GM12878 (cell line): ENCODE measurements around the gene GRIK2. TPM values are rescaled to one million over a fixed set of nuclear protein-coding genes. Genes with fewer than 3 reads are reported as not detected.

Experiments
- ATAC-seq: fragments of 200-7000 bp; cut with Tn5 transposase; 3 replicates; pipeline ENCODE4 v1.9.1; 2020; ENCODE audit warnings: mild to moderate bottlenecking, moderate library complexity
- BruUV-seq: library from RNA; stranded (reverse); fragments of 400-500 nt; replicated peaks from 2 replicates; lab custom pipeline; 2021; lab: Mats Ljungman, UMichigan
- CTCF ChIA-PET: fragments of 300-600 bp; sonication (Branson Sonifier 250); formaldehyde crosslinking; extraction: SDS; loops from one replicate; lab custom pipeline; 2021; ENCODE audit warnings: inconsistent platforms; lab: Yijun Ruan, JAX
- POLR2A ChIA-PET: fragments of 350-600 bp; formaldehyde crosslinking; extraction: SDS; loops from one replicate; lab custom pipeline; 2021; ENCODE audit warnings: inconsistent platforms; lab: Charles Lee
- RAD21 ChIA-PET: fragments of 300-600 bp; sonication (Branson Sonifier 250); formaldehyde crosslinking; loops from one replicate; lab custom pipeline; 2023; ENCODE audit warnings: antibody characterized with exemption; ENCODE audit not compliant: unreplicated experiment; lab: Charles Lee
- SMC1A ChIA-PET: fragments of 300-600 bp; sonication (Branson Sonifier 250); formaldehyde crosslinking; loops from one replicate; lab custom pipeline; 2023; ENCODE audit not compliant: unreplicated experiment, uncharacterized antibody; lab: Charles Lee
- DNase-seq: peaks from one replicate; pipeline ENCODE4 v3.0.0-alpha.2; 2011; ENCODE audit warnings: low read depth, low spot score
- FAIRE-seq: peaks from 3 replicates; lab custom pipeline; 2011; peaks lifted over from hg19 to GRCh38; lab: Jason Lieb, UNC
- H2AFZ ChIP-seq: 2 replicates; pipeline ENCODE4 v1.6.0; 2011; ENCODE audit warnings: low read depth, low read length, control low read depth; ENCODE audit not compliant: control insufficient read depth
- H3K27ac ChIP-seq: 2 replicates; pipeline ENCODE4 v1.5.1; 2011; ENCODE audit warnings: control low read depth; ENCODE audit not compliant: control insufficient read depth, insufficient read depth
- H3K27me3 ChIP-seq, 2 experiments: replicated peaks in 1 of 2; 2 replicates each; pipeline versions ENCODE4 v1.6.0 to v1.6.1; 2011; ENCODE audit warnings: low read length in 1 of 2; ENCODE audit not compliant: control insufficient read depth in 2 of 2, insufficient read depth in 2 of 2
- H3K36me3 ChIP-seq, 2 experiments: 2 replicates each; pipeline ENCODE4 v1.5.1; 2011; ENCODE audit warnings: low read length in 1 of 2; ENCODE audit not compliant: control insufficient read depth in 2 of 2, insufficient read depth in 2 of 2
- H3K4me1 ChIP-seq: 2 replicates; pipeline ENCODE4 v1.6.1; 2011; ENCODE audit warnings: mild to moderate bottlenecking, low read length, moderate library complexity, mixed read lengths; ENCODE audit not compliant: control insufficient read depth, insufficient read depth
- H3K4me2 ChIP-seq: 2 replicates; pipeline ENCODE4 v1.6.0; 2011; ENCODE audit warnings: control low read depth; ENCODE audit not compliant: control insufficient read depth, insufficient read depth
- H3K4me3 ChIP-seq: fragments of 200-600 bp; sonication (generic); 2 replicates; pipeline ENCODE4 v1.5.1; 2016
- H3K79me2 ChIP-seq: 2 replicates; pipeline ENCODE4 v1.6.0; 2011; ENCODE audit warnings: low read length; ENCODE audit not compliant: control insufficient read depth, insufficient read depth
- H3K9ac ChIP-seq: 2 replicates; pipeline ENCODE4 v1.8.0; 2011; ENCODE audit warnings: low read length, control low read depth, mixed read lengths; ENCODE audit not compliant: control insufficient read depth, insufficient read depth
- H3K9me3 ChIP-seq: replicated peaks from 3 replicates; pipeline ENCODE4 v1.5.1; 2011; ENCODE audit warnings: mild to moderate bottlenecking, low read length; ENCODE audit not compliant: control insufficient read depth, insufficient read depth
- H4K20me1 ChIP-seq: 2 replicates; pipeline ENCODE4 v1.6.0; 2011; ENCODE audit not compliant: control insufficient read depth, insufficient read depth
- BCLAF1 ChIP-seq: fragments of 450-650 bp; IDR thresholded peaks from 2 replicates; pipeline ENCODE4 v1.6.1; 2017; ENCODE audit warnings: antibody characterized with exemption, mild to moderate bottlenecking, moderate library complexity
- CREB1 ChIP-seq: IDR thresholded peaks from 2 replicates; pipeline ENCODE4 v1.6.1; 2012; ENCODE audit warnings: low read depth, mild to moderate bottlenecking, inconsistent platforms
- EGR1 ChIP-seq, 2 experiments: IDR thresholded peaks; 1 replicate in 1 of 2; 2 replicates in 1 of 2; pipeline ENCODE4 v1.6.1; 2011 to 2012; ENCODE audit warnings: low read depth in 2 of 2, low read length in 2 of 2, borderline replicate concordance in 1 of 2, mild to moderate bottlenecking in 1 of 2, moderate library complexity in 1 of 2
- GABPA ChIP-seq: IDR thresholded peaks from 2 replicates; pipeline ENCODE4 v1.6.1; 2014; ENCODE audit warnings: antibody characterized with exemption, low read depth, mild to moderate bottlenecking, inconsistent platforms
- LARP7 ChIP-seq: fragments of 450-650 bp; IDR thresholded peaks from 2 replicates; pipeline ENCODE4 v1.6.1; 2017; ENCODE audit warnings: mild to moderate bottlenecking
- POLR2AphosphoS2 ChIP-seq: IDR thresholded peaks from 2 replicates; pipeline ENCODE4 v1.6.1; 2011; ENCODE audit warnings: low read depth, mild to moderate bottlenecking, low read length, improper control_type of control experiment, moderate library complexity
- POLR2AphosphoS5 ChIP-seq: IDR thresholded peaks from 2 replicates; pipeline ENCODE4 v1.6.1; 2011; ENCODE audit warnings: mild to moderate bottlenecking, low read length, inconsistent platforms
- PRDM15 ChIP-seq: fragments of 450-650 bp; formaldehyde crosslinking; IDR thresholded peaks from 2 replicates; pipeline ENCODE4 v1.4.0; 2020; ENCODE audit warnings: mild to moderate bottlenecking, moderate library complexity
- RELB ChIP-seq: fragments of 450-650 bp; IDR thresholded peaks from 2 replicates; pipeline ENCODE4 v1.6.1; 2017; ENCODE audit warnings: low read depth, mild to moderate bottlenecking, moderate library complexity
- TAF1 ChIP-seq: IDR thresholded peaks from 2 replicates; pipeline ENCODE4 v1.6.1; 2011; ENCODE audit warnings: mild to moderate bottlenecking, low read depth, low read length, borderline replicate concordance
- ZNF687 ChIP-seq: fragments of 450-650 bp; IDR thresholded peaks from 2 replicates; pipeline ENCODE4 v1.6.1; 2017; ENCODE audit warnings: mild to moderate bottlenecking, moderate library complexity
- WGBS: methylation state at CpG from one replicate; pipeline ENCODE4 v1.1.6; 2016; ENCODE audit warnings: low lambda C conversion rate; ENCODE audit not compliant: insufficient replicate concordance, insufficient coverage; ENCODE audit errors: missing lambda C conversion rate; 5-methylcytosine and 5-hydroxymethylcytosine counted together
- in situ Hi-C: fragments of 300-500 bp; cut with MboI; formaldehyde crosslinking; loops from 9 replicates; pipeline ENCODE4 v1.14.3; 2018; ENCODE audit warnings: mixed read lengths
- intact Hi-C: fragments of 100-400 bp; cut with micrococcal nuclease; formaldehyde crosslinking; loops from one replicate; pipeline ENCODE4 v1.14.2; 2022; ENCODE audit not compliant: unreplicated experiment
- polyA plus RNA-seq, 11 experiments: library from polyadenylated mRNA; depleted of rRNA in 4 of 11; unstranded in 6 of 11; stranded (reverse) in 5 of 11; fragments of >200 nt; fragmentation: Nextera tagmentation in 4 of 11; fragmentation: Illumina TruSeq in 1 of 11; extraction: Ambion mirVana in 4 of 11; extraction: Trizol in 1 of 11; gene quantifications; 1 replicate in 1 of 11; 2 replicates in 10 of 11; pipeline versions ENCODE4 v1.2.1 to v1.2.3, GENCODE V29; 2011 to 2016; ENCODE audit warnings: inconsistent platforms in 2 of 11, missing spikeins in 2 of 11, low read depth in 1 of 11
- total RNA-seq, 4 experiments: library from RNA; depleted of rRNA in 3 of 4; stranded (reverse); fragments of >200 nt in 3 of 4; fragmentation: Illumina TruSeq in 1 of 4; extraction: Trizol in 1 of 4; gene quantifications; 2 replicates each; pipeline versions ENCODE4 v1.2.1 to v1.2.3, GENCODE V29; 2013 to 2021

GRIK2 gene
- total and polyA plus RNA-seq, 10 of the 15 experiments (the other 5 are each of a cell fraction or from before 2014, with no cell fraction given), result not detected

- TF ChIP-seq ZNF687 (no peak), EGR1 (IDR thresholded peaks at IDR 0.05; ENCODE audit: borderline replicate concordance in 1 of 2, low read depth in 2 of 2, low read length in 2 of 2) (no peak), CREB1 (no peak), RELB (no peak), POLR2AphosphoS2 (no peak), GABPA (no peak), TAF1 (no peak)
Observed at GRCh38 chr6:101541894-101542293, 148.4 kb downstream of the GRIK2 start (continued).

- no peak for FAIRE-seq
- Histone ChIP-seq H3K9ac (no peak overlapping the region), H3K4me1 (no peaks in the 10 kb centered on the region), H3K4me3 (no peak overlapping the region), H4K20me1 (no peaks in the 10 kb centered on the region), H3K79me2 (no peaks in the 10 kb centered on the region), H3K4me2 (no peak overlapping the region), H3K27ac (no peak overlapping the region), H3K36me3 (no peaks in the 10 kb centered on the region), H3K27me3 (no peaks in the 10 kb centered on the region), H3K9me3 (no peaks in the 10 kb centered on the region), H2AFZ (no peak overlapping the region)
- ChIA-PET RAD21 (no interaction called here), SMC1A (no interaction called here), POLR2A (no interaction called here), CTCF (no interaction called here)
- WGBS, result 0% methylated on average over 1 of the region's 1 CpG
- no peak for ATAC-seq
- intact Hi-C loops, result no loop called here
- BruUV-seq, result no TSS peak
- no peak for DNase-seq
- in situ Hi-C loops, result no loop called here
- TF ChIP-seq PRDM15 (CRISPR knock-in tag) (no peak), LARP7 (no peak), BCLAF1 (no peak), GABPA (no peak), POLR2AphosphoS5 (no peak)
Observed at GRCh38 chr6:101543796-101544195, 150.3 kb downstream of the GRIK2 start.
